Activated CD8-positive, alpha-beta memory T cell treated with anti-CD3 and anti-CD28 coated beads for 24 hours (primary cell): ENCODE results near the gene TOMM20.
A peak's percentile ranks its signal among the peaks of the same experiment; 100 is the strongest.
"Not testable (repeated sequence)": the region's sequence is repeated elsewhere in the genome, so short reads cannot be mapped to it uniquely, and the experiment has no call there.

ENCODE experiments used
- DNase-seq: peaks from one replicate; pipeline ENCODE4 v3.0.0-alpha.2; 2020

TOMM20 gene

DNA sequence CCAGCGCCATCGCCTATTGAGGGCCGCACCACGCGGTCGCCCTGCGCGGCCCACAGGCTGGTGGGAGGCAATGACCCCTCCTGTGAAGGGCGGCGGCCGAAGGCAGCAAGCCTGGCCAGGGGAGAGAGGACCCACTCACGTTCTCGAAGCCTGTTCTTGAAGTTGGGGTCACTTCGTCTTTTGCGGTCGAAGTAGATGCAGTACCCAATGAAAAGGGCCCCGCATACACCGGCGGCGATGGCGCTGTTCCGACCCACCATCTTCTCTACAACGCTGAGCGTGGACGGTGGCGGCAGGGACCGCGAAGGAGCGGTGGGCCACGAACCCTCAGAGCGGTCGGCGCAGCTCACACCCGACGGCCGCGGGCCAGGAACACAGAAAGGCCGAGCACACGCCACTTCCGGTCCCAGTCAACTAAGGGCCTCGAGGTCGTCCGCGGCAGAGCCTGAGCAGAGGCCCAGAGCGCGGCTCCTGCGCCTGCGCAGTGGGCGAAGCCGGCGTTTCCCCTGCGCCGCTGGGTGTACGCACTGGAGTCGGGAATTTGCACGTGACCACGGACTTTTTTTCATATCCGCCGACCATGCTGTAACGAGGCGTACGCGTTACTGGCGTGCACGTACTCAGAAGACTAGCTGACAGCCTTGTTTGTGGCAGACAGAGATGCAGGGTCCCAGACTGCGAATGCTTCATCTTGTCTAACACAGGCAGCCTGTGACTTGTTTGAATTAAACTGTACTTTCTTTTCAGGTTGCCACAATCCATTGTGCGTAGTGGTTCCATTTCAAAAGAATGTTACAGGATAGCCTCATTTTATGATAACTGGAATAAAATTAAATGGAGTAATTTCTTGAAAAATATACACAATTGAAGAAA is at the start of gene TOMM20:
TSS of gene TOMM20 (minus strand) at position 382 of the 873 bp plus-strand sequence. CDS start at position 260, 122 bp downstream.
- DNase-seq = peak; percentile 96

DNA sequence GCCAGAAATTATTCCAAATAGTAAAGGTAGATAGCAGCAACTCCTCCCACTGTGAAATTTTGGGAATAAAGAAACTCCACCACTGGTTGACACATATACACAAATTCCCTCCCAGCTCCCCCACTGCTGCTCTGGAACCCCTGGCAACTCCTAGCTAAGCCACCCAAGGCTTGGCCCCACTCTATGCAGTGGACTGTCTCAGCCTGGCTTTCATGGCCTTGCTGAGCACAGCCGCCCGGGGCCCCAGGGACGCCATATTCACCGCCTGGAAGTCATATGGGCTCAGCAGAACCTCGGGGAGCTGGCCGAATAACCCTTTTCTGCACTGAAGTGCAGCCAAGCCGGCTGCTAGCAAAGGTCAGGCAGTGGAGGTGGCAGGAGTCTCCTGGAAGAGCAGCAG is 47.8 kb upstream of the TOMM20 start:
- DNase-seq = no peak

DNA sequence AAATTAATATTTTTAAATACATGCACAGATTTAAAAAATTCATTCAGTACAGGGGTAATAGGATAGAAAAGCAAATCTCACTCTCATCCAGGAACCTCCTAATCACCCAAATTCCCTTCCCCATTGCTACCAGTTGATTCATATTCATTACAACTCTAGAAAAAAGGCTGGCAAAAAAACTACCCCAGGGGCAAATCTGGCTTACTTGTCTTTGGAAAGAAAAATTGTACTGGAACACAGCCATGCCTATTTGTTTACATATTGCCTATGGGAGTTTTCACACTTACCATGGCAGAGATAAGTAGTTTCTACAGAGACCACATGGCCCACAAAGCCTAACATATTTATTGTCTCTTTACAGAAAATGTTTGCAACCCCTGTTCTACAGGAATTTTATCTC is 41.3 kb upstream of the TOMM20 start:
- no peak for DNase-seq

DNA sequence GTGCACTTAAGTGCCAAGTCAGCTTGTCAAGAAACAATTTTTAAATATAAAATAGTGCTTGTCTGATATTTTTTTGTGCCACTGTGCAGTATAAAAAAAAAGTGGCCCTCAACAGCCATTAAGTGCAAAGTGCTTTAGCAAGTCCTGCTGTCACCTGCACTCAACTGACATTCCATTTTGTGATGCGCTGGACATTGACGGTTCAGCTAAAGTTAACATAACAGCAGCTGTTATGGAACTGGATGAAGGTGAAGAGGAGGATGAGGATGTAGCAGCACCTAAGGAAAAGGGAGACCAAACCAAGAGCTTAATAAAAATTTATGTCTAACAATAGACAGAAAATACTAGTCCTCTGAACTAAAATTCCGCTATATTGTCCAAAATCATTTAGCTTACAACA is 39.7 kb upstream of the TOMM20 start:
- no peak for DNase-seq

DNA sequence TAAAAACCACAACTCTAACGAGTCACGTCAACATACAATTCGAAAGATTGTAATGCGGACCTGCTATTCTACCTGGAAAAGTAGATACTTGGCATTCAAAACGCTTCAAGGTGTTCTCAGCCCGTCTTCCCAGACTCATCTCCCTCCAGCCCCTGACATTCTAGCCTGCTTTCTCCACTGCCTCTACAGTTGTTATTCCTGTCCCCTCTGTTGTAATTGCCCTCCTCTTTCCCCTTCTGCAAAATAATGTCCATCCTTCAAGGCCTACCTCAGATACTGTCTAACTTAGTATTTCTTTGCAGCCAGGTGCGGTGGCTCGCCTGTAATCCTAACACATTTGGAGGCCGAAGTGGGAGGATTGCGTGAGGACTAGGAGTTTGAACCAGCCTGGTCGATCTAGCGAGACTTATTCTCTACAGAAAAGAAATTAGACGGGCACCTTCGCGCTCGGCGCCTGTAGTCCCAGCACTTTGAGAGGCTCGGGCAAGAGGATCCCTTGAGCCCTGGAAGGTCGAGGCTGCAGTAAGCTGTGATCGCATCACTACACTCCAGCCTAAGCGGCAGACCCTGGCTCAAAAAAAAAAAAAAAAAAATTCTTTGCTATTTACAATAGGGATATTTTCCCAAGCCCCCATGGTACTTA is 33.2 kb upstream of the TOMM20 start:
- DNase-seq = no peak

DNA sequence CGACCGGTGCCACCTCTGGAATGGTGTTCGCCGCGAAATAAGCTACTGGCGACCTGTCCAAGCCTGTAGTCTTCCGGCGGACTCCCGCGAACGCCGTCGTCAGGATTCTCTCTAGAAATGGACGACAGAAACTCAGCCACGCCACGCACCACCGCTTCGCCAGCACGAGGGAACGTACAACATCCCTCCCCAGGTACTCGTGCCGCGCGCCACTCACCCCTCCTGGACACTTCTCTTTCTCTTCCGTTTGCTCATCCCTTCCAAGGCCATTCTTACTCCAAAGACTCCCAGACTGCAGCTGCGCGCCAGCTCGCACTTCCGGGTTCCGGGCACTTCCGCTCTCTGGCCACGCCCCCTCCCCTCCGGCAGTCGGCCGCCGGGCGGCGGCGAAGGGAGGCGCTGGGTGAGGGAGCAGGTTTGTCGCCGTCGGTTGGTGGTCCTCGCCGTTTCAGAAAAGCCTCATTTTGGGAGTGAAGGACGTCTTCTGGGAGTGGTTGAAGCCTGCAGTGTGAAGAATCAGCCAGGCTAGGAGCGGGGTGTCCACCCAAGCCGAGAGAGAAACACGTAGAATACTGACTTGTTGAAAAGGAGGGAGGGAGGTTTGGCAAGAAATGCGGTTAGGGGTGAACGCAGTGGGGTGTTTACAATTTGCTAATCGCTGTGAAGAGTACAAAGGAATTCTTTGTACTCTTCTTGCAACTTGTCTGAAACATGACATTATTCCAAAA is 32.5 kb upstream of the TOMM20 start, which contains the start of gene RBM34:
TSS of gene RBM34 (minus strand) at position 294 of the 728 bp plus-strand sequence. CDS start at position 270, 24 bp downstream.
- peak; percentile 97 for DNase-seq

DNA sequence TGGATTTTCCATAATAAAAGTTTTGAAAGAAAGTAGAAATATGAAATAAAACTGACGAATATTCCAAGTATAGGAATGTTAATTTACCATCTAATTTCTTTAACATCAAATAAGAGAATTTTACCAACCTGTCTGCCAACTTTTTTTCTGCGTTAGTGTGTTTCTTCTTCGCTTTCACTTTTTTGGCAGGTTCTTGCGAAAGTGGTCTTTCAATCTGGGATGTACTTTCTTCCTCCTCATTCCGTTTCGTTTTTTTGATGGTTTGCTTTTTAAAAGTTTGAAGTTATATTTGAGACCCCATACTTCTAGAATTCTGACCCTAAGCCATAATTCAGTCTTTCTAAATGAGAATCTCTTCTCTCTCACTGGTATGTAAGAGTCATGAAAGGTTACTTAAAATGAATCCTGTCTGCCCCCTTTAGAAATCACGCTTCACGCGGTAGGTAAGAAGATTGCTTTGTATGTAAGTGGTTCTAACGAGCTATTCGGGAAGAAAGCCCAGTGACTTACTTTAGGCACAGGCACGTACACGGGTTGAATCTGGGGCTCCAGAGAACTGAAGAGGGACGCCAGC is 31.8 kb upstream of the TOMM20 start:
- DNase-seq = no peak

DNA sequence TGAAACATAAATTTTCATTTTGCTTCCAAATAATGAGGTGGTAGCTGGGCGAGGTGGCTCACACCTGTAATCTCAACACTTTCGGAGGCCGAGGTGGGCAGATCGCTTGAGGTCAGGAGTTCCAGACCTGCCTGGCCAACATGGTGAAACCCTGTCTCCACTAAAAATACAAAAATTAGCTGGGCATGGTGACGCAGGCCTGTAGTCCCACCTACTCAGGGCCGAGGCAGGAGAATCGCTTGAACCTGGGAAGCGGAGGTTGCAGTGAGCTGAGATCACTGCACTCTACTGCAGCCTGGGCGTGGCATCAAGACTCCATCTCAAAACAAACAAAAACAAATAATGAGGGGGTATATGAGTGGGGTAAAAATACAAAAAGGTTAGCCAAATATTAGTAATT is 31.3 kb upstream of the TOMM20 start:
- not testable (repeated sequence) for DNase-seq

DNA sequence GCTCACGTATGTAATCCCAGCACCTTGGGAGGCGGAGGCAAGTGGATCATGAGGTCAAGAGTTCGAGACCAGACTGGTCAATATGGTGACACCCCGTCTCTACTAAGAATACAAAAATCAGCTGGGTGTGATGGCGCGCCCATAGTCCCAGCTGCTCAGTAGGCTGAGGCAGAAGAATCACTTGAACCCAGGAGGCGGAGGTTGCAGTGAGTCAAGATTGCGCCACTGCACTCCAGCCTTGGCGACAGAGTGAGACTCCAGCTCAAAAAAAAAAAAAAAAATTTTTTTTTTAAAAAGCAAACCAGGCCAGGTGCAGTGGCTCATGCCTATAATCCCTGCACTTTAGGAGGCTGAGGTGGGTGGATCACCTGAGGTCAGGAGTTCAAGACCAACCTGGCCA is 30.6 kb upstream of the TOMM20 start:
- not testable (repeated sequence) for DNase-seq

DNA sequence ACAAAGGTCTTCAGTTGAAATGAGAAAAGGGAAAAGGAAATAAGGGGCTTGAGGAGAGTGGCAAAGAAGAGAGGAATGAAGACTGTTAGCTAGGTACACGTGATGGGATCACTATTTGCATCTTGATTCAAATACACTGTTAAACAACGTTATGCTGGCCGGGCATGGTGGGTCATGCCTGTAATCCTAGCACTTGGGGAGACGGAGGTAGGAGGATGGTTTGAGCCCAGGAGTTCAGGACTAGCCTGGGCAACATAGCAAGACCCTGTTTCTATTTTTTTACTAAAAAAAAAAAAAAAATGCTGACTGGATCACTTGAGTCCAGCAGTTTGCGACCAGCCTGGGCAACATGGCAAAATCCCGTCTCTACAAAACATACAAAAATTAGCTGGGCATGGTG is 30.0 kb upstream of the TOMM20 start:
- no peak for DNase-seq

DNA sequence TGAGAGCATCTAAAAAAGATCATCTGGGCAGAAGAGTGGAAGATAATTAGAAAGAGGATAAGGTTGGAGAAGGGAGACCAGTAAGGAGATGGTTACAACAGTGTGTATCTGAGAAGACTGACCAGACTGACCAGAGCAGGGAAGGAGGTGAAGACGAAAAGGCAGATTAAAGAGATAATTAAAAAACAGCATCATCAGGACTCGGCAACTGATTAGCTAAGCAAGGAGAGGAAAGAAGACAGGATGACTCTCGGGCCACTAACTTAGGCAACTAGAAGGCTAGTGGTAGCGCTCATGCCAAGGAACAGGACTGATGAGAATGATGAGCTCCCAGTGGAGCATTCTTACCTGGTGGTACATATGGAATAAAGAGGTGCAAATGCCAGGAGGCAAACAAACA is 28.5 kb upstream of the TOMM20 start:
- DNase-seq = no peak

DNA sequence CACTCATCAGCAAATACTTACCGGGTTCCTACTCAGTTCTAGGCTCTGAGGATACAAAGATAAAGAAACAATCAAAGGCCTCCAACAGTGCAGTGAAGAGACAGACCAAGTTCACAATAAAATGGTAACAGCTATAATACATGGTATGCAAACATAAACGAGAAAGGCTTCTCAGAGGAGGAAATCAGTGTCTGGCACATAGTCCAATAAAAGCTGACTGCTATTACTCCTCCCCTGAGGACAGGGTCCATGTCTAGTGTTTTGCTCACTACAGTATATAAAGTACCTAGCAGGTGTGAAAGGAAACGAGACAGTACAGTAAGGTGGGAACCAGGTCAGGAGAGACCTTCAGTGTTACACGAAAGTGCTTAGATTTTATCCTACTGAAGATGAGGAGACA is 28.1 kb upstream of the TOMM20 start:
- no peak for DNase-seq

DNA sequence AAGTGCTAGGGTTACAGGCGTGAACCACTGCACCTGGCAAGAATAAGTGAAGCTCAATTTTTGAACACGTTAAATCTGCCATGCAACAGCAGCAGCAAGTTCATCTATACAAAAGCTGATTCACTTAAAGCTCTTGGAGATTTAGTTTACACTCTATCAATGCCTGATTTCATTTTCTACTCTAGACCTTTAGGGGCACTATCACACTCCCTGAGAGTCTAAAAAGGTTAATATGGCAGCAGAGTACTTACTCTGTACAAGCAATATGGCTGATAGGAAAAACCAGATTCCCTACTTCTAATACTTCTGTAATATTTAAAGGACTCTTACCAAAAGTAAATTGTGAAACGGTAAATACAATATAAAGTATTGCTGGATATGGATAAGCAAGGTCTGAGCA is 27.6 kb upstream of the TOMM20 start:
- DNase-seq = no peak

DNA sequence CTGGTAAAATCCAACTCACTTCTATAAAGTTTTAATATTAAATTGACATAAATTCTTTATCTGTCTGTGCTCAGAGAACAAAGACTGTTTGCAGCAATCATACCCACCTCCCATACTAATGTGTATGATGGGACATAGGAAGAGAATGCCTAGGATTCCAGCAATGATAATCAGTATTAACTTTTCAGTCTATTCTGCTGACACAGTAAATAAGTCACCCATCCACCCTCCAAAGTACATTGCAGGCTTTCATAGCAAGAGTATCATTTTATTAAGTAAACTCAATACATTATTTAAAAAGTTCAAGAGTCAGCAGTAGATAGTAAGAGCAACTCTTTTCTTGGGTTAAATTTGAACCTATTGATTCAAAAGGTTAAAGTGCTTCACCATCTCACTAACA is 23.6 kb upstream of the TOMM20 start:
- DNase-seq = no peak

DNA sequence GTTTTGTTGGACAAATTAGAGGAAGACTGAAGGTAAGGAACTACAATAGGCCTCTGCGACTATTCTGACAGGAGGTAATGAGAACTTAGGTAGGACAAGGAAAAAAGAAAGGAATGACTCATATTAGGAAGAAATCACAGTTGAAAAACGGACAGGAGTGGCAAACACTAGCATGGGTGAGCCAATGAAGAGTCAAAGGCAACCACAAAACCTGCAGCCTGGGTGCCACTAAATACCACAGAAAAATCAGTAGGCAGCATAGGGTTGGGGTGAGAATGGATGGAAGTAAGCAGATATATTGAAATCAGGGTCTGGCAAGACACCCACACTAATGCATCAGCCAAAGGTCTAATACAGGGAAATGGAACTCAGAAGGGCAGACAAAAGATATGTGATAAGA is 22.4 kb upstream of the TOMM20 start:
- DNase-seq = peak; percentile 13

DNA sequence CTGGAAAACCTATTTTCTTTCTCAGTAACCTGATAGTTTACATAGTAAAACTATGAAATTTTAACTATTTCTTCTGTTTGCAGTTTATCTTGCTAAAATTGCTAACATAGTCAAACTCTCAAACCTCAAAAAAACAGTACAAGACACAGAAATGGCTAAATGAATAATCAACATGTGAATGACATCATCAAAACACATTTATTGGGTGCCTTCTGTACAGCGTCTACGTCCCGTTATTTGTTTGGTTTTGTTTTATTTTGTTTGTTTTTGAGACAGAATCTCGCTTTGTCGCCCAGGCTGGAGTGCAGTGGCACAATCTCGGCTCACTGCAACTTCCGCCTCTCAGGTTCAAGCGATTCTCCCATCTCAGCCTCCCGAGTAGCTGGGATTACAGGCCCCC is 21.2 kb upstream of the TOMM20 start:
- DNase-seq = peak; percentile 42

DNA sequence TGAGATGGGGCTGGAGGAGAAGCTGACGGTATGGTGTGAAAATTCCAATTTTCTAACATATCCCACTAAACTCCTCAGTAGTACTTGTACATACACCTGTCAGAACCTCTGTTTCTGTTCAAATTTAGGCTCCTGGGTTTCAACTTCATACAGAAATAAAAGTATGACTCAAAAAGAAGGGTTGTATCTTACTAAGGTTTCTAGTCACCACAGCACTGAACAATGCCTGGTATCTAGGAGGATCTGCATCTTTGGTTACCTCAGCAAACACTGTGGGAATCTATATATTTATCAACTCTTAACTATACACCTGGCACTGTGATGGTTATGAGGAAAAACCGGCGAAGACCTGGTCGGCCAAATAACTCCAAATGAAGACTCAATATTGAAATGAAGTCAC is 18.6 kb upstream of the TOMM20 start:
- no peak for DNase-seq

DNA sequence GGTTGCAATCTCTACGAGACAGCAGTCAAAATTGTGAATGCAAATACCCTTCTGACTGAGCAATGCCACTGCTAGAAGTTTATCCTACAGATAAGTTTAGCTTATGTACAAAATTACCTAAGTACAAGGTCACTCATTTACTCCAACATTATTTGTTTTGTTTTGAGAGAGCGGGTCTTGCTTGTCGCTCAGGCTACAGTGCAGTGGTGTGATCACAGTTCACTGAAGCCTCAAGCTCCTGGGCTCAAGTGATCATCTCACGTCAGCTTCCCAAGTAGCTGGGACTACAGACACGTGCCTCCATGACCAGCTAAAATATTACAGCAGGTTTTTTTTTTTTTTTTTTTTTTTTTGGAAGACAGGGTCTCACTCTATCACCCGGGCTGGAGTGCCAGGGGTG is 17.0 kb upstream of the TOMM20 start:
- DNase-seq = no peak

DNA sequence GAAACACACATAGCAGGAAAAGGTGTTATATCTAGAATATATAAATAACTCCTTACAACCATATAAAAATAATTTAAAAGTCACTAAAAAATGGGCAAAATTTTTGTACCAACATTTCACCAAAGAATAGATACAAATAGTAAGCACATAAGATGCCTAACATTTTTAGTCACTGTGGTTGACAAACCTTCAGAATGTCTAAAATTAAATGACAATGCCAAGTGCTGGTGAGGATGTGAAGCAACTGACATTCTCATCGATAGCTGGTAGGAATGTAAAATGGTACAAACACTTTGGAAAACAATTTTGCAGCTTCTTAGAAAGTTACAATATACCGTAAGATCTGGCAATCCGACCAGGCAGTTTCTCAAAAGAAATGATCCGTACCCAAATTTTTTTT is 14.4 kb upstream of the TOMM20 start:
- DNase-seq = no peak

DNA sequence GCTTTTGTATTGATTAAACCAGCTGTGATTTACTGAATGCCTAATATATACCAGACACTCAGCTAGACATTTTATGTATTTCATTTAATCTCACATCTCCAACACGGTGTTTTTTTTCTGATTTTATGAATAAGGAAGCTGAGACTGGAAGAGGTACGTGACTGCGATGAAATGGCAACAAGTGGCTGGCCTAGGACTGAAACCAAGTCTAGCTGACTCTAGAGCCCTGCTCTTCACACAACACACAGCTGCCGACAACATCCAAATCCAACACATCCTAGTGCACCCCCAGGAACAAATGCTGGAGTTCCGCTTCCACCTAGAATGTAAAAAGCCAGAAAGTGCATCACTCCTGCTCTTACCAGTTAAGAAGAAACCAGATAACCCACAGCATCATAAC is 10.7 kb upstream of the TOMM20 start:
- peak; percentile 38 for DNase-seq

DNA sequence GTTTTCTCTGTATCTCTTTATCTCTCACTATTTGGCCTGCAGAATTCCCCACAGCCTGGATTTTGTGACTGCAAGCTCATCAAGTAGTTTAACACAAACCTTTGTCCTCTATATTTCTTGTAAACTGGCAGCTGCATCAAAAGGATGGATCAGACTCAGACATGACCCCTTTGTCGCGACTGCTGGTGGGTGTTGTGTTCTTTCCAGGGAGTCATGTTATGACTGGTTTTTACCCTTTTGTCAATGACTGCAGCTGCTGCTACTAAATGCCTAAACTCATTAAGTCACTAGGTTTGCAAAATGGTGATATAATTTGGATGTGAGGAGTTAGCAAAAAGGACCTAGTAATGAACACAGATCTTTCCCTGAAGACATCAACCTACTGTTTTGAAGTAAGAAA is 10.2 kb upstream of the TOMM20 start:
- peak; percentile 41 for DNase-seq

DNA sequence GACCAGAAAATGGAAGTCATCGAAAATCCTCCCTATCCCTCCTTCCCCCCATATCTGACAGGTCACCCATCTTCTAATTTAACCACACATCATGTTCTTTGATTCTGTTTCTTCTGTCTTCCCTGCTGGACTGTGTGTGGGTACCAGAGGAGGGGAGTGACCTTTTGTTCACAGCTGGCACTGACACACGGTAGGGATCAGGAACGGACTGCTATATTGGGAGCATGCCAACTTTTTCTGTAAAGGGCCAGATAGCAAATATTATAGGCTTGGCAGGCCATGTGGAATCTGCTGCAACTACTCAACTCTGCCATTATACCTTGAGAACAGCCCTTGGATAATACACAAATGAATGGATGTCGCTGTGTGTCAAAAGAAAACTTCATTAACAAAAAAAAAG is 7.5 kb upstream of the TOMM20 start:
- peak; percentile 11 for DNase-seq

DNA sequence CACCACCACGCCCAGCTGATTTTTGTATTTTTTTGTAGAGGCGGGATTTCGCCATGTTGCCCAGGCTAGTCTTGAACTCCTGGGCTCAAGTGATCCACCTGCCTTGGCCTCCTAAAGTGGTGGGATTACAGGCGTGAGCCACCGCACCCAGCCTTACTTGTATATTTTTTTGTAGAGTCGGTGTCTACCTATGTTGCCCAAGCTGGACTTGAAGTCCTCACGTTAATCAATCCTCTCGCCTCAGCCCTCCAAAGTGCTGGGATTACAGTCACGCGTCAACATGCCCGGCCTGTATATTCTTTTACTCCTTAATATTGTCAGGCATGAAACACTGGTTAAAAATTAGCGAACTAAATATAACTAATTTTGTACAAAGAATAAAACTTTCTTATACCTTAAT is 5.5 kb upstream of the TOMM20 start:
- peak; percentile 45 for DNase-seq
